ENCODE measurements around the gene LRIF1. TPM values are rescaled to one million over a fixed set of nuclear protein-coding genes. Genes with fewer than 3 reads are reported as not detected.

LRIF1 gene
- total and polyA plus RNA-seq, 2 of the 8 experiments (the other 6 are each of a cell fraction or from before 2014, with no cell fraction given): 5.2 to 19.3 TPM

DNA sequence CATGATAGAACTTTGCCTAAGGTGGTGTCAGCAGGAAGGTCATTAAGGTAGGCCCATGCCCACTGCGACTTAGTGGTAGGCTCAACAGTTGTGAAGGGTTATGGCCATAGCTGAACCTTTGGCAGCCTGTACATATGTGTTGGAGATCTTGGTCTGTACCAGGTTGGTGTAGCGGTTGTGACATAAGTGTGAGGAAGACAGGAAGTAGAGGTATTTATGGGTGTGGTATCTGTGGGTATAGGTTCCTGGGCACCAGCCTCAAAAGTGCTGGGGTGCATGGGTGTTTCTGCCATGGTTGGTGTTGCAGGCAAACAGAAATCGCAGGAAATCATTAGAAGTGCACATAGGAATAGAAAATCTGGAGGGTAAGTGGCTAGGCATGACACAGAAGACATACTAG, 18.6 kb upstream of the LRIF1 start:
- no peak for DNase-seq (ENCODE audit: low read depth in 1 of 2, low spot score in 2 of 2)
- Histone ChIP-seq H3K4me1 (replicated peaks in 1 of 4; ENCODE audit: control insufficient read depth in 3 of 4, insufficient read depth in 4 of 4, low read length in 3 of 4) (no peaks in the 10 kb centered on the region), H3K27ac (ENCODE audit: low read depth, low read length) (no peak overlapping the region), H2BK5ac (ENCODE audit: low read depth, low read length) (no peak overlapping the region), H3K14ac (ENCODE audit: insufficient read length) (no peak overlapping the region), H3K4me2 (ENCODE audit: insufficient read depth in 1 of 2, low read depth in 2 of 2, low read length in 2 of 2) (no peak overlapping the region), H3K9ac (replicated peaks in 1 of 4; ENCODE audit: extremely low read depth in 1 of 4, low read depth in 3 of 4, low read length in 3 of 4) (no peak overlapping the region), H3K56ac (replicated peaks; ENCODE audit: insufficient read length, low read depth, low read length) (no peak overlapping the region), H2AFZ (ENCODE audit: low read length) (no peak overlapping the region), H4K5ac (ENCODE audit: insufficient read length, low read depth, low read length) (no peak overlapping the region), H3K23me2 (ENCODE audit: low read depth, low read length) (no peaks in the 10 kb centered on the region; the same call in 1 of the 2 replicates), H3K23ac (ENCODE audit: insufficient read length) (no peak overlapping the region), H4K91ac (replicated peaks; ENCODE audit: insufficient read length, low read length) (no peak overlapping the region), H3K4me3 (ENCODE audit: extremely low read depth in 1 of 4, insufficient read depth in 2 of 4, low read depth in 3 of 4, low read length in 4 of 4) (no peak overlapping the region), H4K20me1 (replicated peaks in 1 of 2; ENCODE audit: control insufficient read depth in 1 of 2, insufficient read depth in 2 of 2, low read length in 2 of 2) (no peaks in the 10 kb centered on the region), H3K79me1 (ENCODE audit: low read depth, low read length) (no peaks in the 10 kb centered on the region), H3K18ac (ENCODE audit: extremely low read depth, low read length) (no peak overlapping the region), H3K79me2 (ENCODE audit: control insufficient read depth in 1 of 2, insufficient read depth in 2 of 2, low read length in 2 of 2) (no peaks in the 10 kb centered on the region), H3K36me3 (ENCODE audit: control insufficient read depth in 2 of 4, insufficient read depth in 4 of 4, low read length in 3 of 4) (no peaks in the 10 kb centered on the region; a peak in 1 of 8 replicates), H2BK120ac (replicated peaks; ENCODE audit: low read depth, low read length) (no peak overlapping the region), H3K9me3 (ENCODE audit: insufficient read depth in 2 of 2, low read depth in 1 of 2, low read length in 1 of 2) (peaks cover 18 to 46% of the 10 kb centered on the region in 2 experiments), H2BK12ac (ENCODE audit: low read depth, low read length) (no peak overlapping the region), H4K8ac (ENCODE audit: extremely low read depth, insufficient read depth, low read length) (no peak overlapping the region), H2AK5ac (ENCODE audit: low read depth, low read length) (no peak overlapping the region), H3K27me3 (replicated peaks in 1 of 4; ENCODE audit: control insufficient read depth in 3 of 4, extremely low read depth in 1 of 4, insufficient read depth in 3 of 4, low read length in 3 of 4) (no peaks in the 10 kb centered on the region), H2BK15ac (ENCODE audit: low read length) (no peak overlapping the region), H3K4ac (replicated peaks; ENCODE audit: insufficient read length, low read depth, low read length) (no peak overlapping the region), H2BK20ac (ENCODE audit: low read length) (no peak overlapping the region)
- FAIRE-seq: no peak
- CTCF ChIA-PET (ENCODE audit: partially characterized antibody): no interaction called here
- POLR2A ChIA-PET (ENCODE audit: partially characterized antibody): no interaction called here
- 70% methylated on average over 3 of the region's 3 CpGs; no CpG with 5 or more reads in 1 of the 2 experiments for WGBS, 2 experiments (ENCODE audit: extremely low coverage in 1 of 2, insufficient coverage in 1 of 2, insufficient read length in 1 of 2, insufficient replicate concordance in 2 of 2, low coverage in 1 of 2, low lambda C conversion rate in 2 of 2, missing lambda C conversion rate in 1 of 2)
- no peak for TF ChIP-seq SRF (IDR thresholded peaks at IDR 0.05; ENCODE audit: low read depth, low read length)
- no peak for TF ChIP-seq CEBPB (IDR thresholded peaks at IDR 0.05; ENCODE audit: low read depth, low read length)
- TF ChIP-seq, protein P1, sequence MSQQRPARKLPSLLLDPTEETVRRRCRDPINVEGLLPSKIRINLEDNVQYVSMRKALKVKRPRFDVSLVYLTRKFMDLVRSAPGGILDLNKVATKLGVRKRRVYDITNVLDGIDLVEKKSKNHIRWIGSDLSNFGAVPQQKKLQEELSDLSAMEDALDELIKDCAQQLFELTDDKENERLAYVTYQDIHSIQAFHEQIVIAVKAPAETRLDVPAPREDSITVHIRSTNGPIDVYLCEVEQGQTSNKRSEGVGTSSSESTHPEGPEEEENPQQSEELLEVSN (IDR thresholded peaks at IDR 0.05): no peak
- TF ChIP-seq, protein P2, sequence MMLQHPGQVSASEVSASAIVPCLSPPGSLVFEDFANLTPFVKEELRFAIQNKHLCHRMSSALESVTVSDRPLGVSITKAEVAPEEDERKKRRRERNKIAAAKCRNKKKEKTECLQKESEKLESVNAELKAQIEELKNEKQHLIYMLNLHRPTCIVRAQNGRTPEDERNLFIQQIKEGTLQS (IDR thresholded peaks at IDR 0.05; ENCODE audit: insufficient read depth, low read depth, low read length): no peak
- TF ChIP-seq SP4 (IDR thresholded peaks at IDR 0.05; ENCODE audit: low read length): no peak
- TF ChIP-seq ATF2 (IDR thresholded peaks at IDR 0.05; ENCODE audit: low read length): no peak
- no peak for TF ChIP-seq POLR2AphosphoS5 (IDR thresholded peaks at IDR 0.05; ENCODE audit: low read depth, low read length)
- TF ChIP-seq SIX5 (IDR thresholded peaks at IDR 0.05; ENCODE audit: low read depth, low read length): no peak
- TF ChIP-seq BRCA1 (IDR thresholded peaks at IDR 0.05; ENCODE audit: low read depth, low read length): no peak
- TF ChIP-seq MAFK (IDR thresholded peaks at IDR 0.05; ENCODE audit: low read depth, low read length): no peak
- no peak for TF ChIP-seq RNF2 (IDR thresholded peaks at IDR 0.05; ENCODE audit: borderline replicate concordance, low read depth, low read length, missing control alignments, poor library complexity, severe bottlenecking)
- TF ChIP-seq ZNF274 (IDR thresholded peaks at IDR 0.05; ENCODE audit: borderline replicate concordance, extremely low read depth, low read length): no peak
